Bone marrow (tissue), 2 donors: ENCODE data around the gene IL17B.

ENCODE experiments used
- DNase-seq, 2 donors: peaks; one replicate each; lab custom pipeline; 2025; lab: John Stamatoyannopoulos, UW

Gene IL17B

GRCh38 chr5:149379177-149379761 is at the start of gene IL17B:
Gene IL17B (minus strand): TSS chr5:149379292. CDS start chr5:149379225, 67 bp downstream.
- DNase-seq: no peak

GRCh38 chr5:149428032-149428431 is 48.9 kb upstream of the IL17B start:
- no peak for DNase-seq

- no peak for DNase-seq
Measured at GRCh38 chr5:149427374-149427773, 48.3 kb upstream of the IL17B start.

- DNase-seq: no peak
Measured at GRCh38 chr5:149426931-149427330, 47.8 kb upstream of the IL17B start.

- no peak for DNase-seq
Measured at GRCh38 chr5:149425729-149426128, 46.6 kb upstream of the IL17B start.

- no peak for DNase-seq
Measured at GRCh38 chr5:149424371-149425315, 45.6 kb upstream of the IL17B start.

GRCh38 chr5:149423794-149424268 is 44.7 kb upstream of the IL17B start:
- no peak for DNase-seq

GRCh38 chr5:149423049-149423793 is 44.1 kb upstream of the IL17B start:
- DNase-seq: no peak

GRCh38 chr5:149422366-149423048 is 43.4 kb upstream of the IL17B start:
- DNase-seq: no peak

- no peak for DNase-seq
Measured at GRCh38 chr5:149421834-149422233, 42.7 kb upstream of the IL17B start.

GRCh38 chr5:149421372-149421685 is 42.2 kb upstream of the IL17B start:
- no peak for DNase-seq

GRCh38 chr5:149420545-149421371 is 41.7 kb upstream of the IL17B start:
- no peak for DNase-seq

GRCh38 chr5:149419859-149420544 is 40.9 kb upstream of the IL17B start:
- no peak for DNase-seq

GRCh38 chr5:149419532-149419858 is 40.4 kb upstream of the IL17B start:
- no peak for DNase-seq

- DNase-seq: no peak
Measured at GRCh38 chr5:149418910-149419531, 39.9 kb upstream of the IL17B start.

GRCh38 chr5:149417711-149418368 is 38.7 kb upstream of the IL17B start:
- DNase-seq: no peak

- no peak for DNase-seq
Measured at GRCh38 chr5:149416987-149417710, 38.1 kb upstream of the IL17B start.

- no peak for DNase-seq
Measured at GRCh38 chr5:149415066-149415967, 36.2 kb upstream of the IL17B start.
